Hindlimb muscle (tissue), 1 donor: ENCODE data around the gene CROCC2. TPM values are rescaled to one million over a fixed set of nuclear protein-coding genes. Genes with fewer than 3 reads are reported as not detected.

Experiments used
- DNase-seq: peaks from one replicate; pipeline ENCODE4 v3.0.0-alpha.2; 2013
- polyA plus RNA-seq: library from polyadenylated mRNA; unstranded; fragments of 120-200 nt; gene quantifications from one replicate; pipeline ENCODE4 v1.2.1, GENCODE V29; 2013; ENCODE audit not compliant: insufficient read length

Gene CROCC2
- polyA plus RNA-seq, 1 donor: 0.22 TPM

GRCh38 chr2:241041589-241042158, 135.5 kb downstream of the CROCC2 start:
- no peak for DNase-seq

Other genes starting within 250 kb of the CROCC2 start
- 1.6 TPM for gene AQP12B, start 223.5 kb upstream of the CROCC2 start, polyA plus RNA-seq
- 0.74 TPM for gene AQP12A, start 214.5 kb upstream of the CROCC2 start, polyA plus RNA-seq
- gene KIF1A, start 86.1 kb upstream of the CROCC2 start, polyA plus RNA-seq: 4.4 TPM
- not detected for gene AGXT, start 37.5 kb upstream of the CROCC2 start, polyA plus RNA-seq
- 0.10 TPM for gene MAB21L4, start 10.2 kb upstream of the CROCC2 start, polyA plus RNA-seq
- 5.1 TPM for gene SNED1, start 92.3 kb downstream of the CROCC2 start, polyA plus RNA-seq
- gene MTERF4, start 196.0 kb downstream of the CROCC2 start, polyA plus RNA-seq: 38.9 TPM
- 5.4 TPM for gene PASK, start 243.1 kb downstream of the CROCC2 start, polyA plus RNA-seq
- gene PPP1R7, start 244.1 kb downstream of the CROCC2 start, polyA plus RNA-seq: 87.2 TPM